HUES48 (cell line): Measurements from ENCODE around the gene ANKMY2.
"Not testable (repeated sequence)": the region's sequence is repeated elsewhere in the genome, so short reads cannot be mapped to it uniquely, and the experiment has no call there.

Source experiments
- H3K27ac ChIP-seq: one replicate; pipeline ENCODE4 v1.7.0; 2013; ENCODE audit warnings: low read depth, low read length, inconsistent platforms
- H3K27me3 ChIP-seq: 2 replicates; pipeline ENCODE4 v1.6.1; 2013; ENCODE audit warnings: mild to moderate bottlenecking, low read length; ENCODE audit not compliant: control insufficient read depth, insufficient read depth
- H3K36me3 ChIP-seq: 2 replicates; pipeline ENCODE4 v1.6.1; 2013; ENCODE audit warnings: low read length; ENCODE audit not compliant: control insufficient read depth, insufficient read depth
- H3K4me1 ChIP-seq: 2 replicates; pipeline ENCODE4 v1.6.1; 2013; ENCODE audit warnings: mild to moderate bottlenecking, low read length; ENCODE audit not compliant: control insufficient read depth, insufficient read depth
- H3K4me3 ChIP-seq: 2 replicates; pipeline ENCODE4 v1.5.1; 2013; ENCODE audit warnings: mild to moderate bottlenecking, low read depth, low read length
- H3K9ac ChIP-seq: 2 replicates; pipeline ENCODE4 v1.6.1; 2013; ENCODE audit warnings: mild to moderate bottlenecking, low read depth, low read length, moderate library complexity
- H3K9me3 ChIP-seq: 2 replicates; pipeline ENCODE4 v1.6.1; 2013; ENCODE audit warnings: low read length; ENCODE audit not compliant: control insufficient read depth, insufficient read depth

ANKMY2 gene

GRCh38 chr7:16671811-16672210 is 26.3 kb upstream of the ANKMY2 start:
- Histone ChIP-seq H3K9me3 (no peaks in the 10 kb centered on the region), H3K36me3 (peaks cover 36% of the 10 kb centered on the region), H3K27ac (no peak overlapping the region), H3K4me1 (peaks cover 28% of the 10 kb centered on the region), H3K4me3 (no peak overlapping the region), H3K9ac (no peak overlapping the region), H3K27me3 (no peaks in the 10 kb centered on the region)

- no peaks in the 10 kb centered on the region for H3K27me3 ChIP-seq
- peak overlapping the region; percentile 32; the same call in 1 of the 2 replicates for H3K9ac ChIP-seq
- no peaks in the 10 kb centered on the region for H3K9me3 ChIP-seq
- peaks cover 28% of the 10 kb centered on the region for H3K4me1 ChIP-seq
- H3K36me3 ChIP-seq, result peaks cover 32% of the 10 kb centered on the region
- no peak overlapping the region for H3K4me3 ChIP-seq
- peak overlapping the region; percentile 54 for H3K27ac ChIP-seq
Observed at GRCh38 chr7:16670731-16671344, 25.3 kb upstream of the ANKMY2 start.

- Histone ChIP-seq H3K9ac (peak overlapping the region; percentile 32; the same call in 1 of the 2 replicates), H3K4me3 (no peak overlapping the region), H3K9me3 (no peaks in the 10 kb centered on the region), H3K36me3 (peaks cover 30% of the 10 kb centered on the region), H3K27me3 (no peaks in the 10 kb centered on the region), H3K4me1 (peaks cover 28% of the 10 kb centered on the region), H3K27ac (peak overlapping the region; percentile 54)
Observed at GRCh38 chr7:16670021-16670420, 24.5 kb upstream of the ANKMY2 start.

- Histone ChIP-seq H3K36me3 (peaks cover 25% of the 10 kb centered on the region), H3K4me3 (no peak overlapping the region), H3K9ac (no peak overlapping the region), H3K9me3 (no peaks in the 10 kb centered on the region), H3K27ac (no peak overlapping the region), H3K27me3 (no peaks in the 10 kb centered on the region), H3K4me1 (peaks cover 28% of the 10 kb centered on the region)
Observed at GRCh38 chr7:16669581-16669980, 24.0 kb upstream of the ANKMY2 start.

GRCh38 chr7:16668978-16669377 is 23.4 kb upstream of the ANKMY2 start:
- Histone ChIP-seq H3K27ac (no peak overlapping the region), H3K9ac (no peak overlapping the region), H3K36me3 (peaks cover 21% of the 10 kb centered on the region), H3K27me3 (no peaks in the 10 kb centered on the region), H3K9me3 (no peaks in the 10 kb centered on the region), H3K4me1 (peaks cover 28% of the 10 kb centered on the region), H3K4me3 (no peak overlapping the region)

- peak overlapping the region; percentile 21 for H3K27ac ChIP-seq
- H3K4me1 ChIP-seq, result peaks cover 28% of the 10 kb centered on the region
- peaks cover 21% of the 10 kb centered on the region for H3K36me3 ChIP-seq
- H3K9me3 ChIP-seq, result no peaks in the 10 kb centered on the region
- H3K27me3 ChIP-seq, result no peaks in the 10 kb centered on the region
- no peak overlapping the region for H3K9ac ChIP-seq
- no peak overlapping the region for H3K4me3 ChIP-seq
Observed at GRCh38 chr7:16668049-16668858, 22.7 kb upstream of the ANKMY2 start.

- peaks cover 21% of the 10 kb centered on the region for H3K36me3 ChIP-seq
- H3K27ac ChIP-seq, result no peak overlapping the region
- no peaks in the 10 kb centered on the region for H3K9me3 ChIP-seq
- H3K4me1 ChIP-seq, result peaks cover 34% of the 10 kb centered on the region
- no peaks in the 10 kb centered on the region for H3K27me3 ChIP-seq
- H3K9ac ChIP-seq, result no peak overlapping the region
- no peak overlapping the region for H3K4me3 ChIP-seq
Observed at GRCh38 chr7:16667355-16667754, 21.8 kb upstream of the ANKMY2 start.

GRCh38 chr7:16661924-16662323 is 16.4 kb upstream of the ANKMY2 start:
- H3K27ac ChIP-seq, result no peak overlapping the region
- H3K4me3 ChIP-seq, result no peak overlapping the region
- H3K9me3 ChIP-seq, result no peaks in the 10 kb centered on the region

GRCh38 chr7:16660702-16661464 is 15.3 kb upstream of the ANKMY2 start:
- H3K9ac ChIP-seq, result no peak overlapping the region
- no peaks in the 10 kb centered on the region for H3K27me3 ChIP-seq
- H3K27ac ChIP-seq, result no peak overlapping the region

More at GRCh38 chr7:16661924-16662323, 16.4 kb upstream of the ANKMY2 start:
- Histone ChIP-seq H3K36me3 (peaks cover 12% of the 10 kb centered on the region), H3K27me3 (no peaks in the 10 kb centered on the region), H3K9ac (no peak overlapping the region), H3K4me1 (peaks cover 44% of the 10 kb centered on the region)

GRCh38 chr7:16659854-16660497 is 14.4 kb upstream of the ANKMY2 start:
- not testable (repeated sequence) for H3K9ac ChIP-seq, H3K36me3 ChIP-seq, H3K4me3 ChIP-seq, H3K27ac ChIP-seq, H3K9me3 ChIP-seq, H3K27me3 ChIP-seq
- peaks cover 44% of the 10 kb centered on the region for H3K4me1 ChIP-seq

More at GRCh38 chr7:16660702-16661464, 15.3 kb upstream of the ANKMY2 start:
- H3K4me1 ChIP-seq, result peaks cover 44% of the 10 kb centered on the region
- no peaks in the 10 kb centered on the region for H3K9me3 ChIP-seq
- H3K36me3 ChIP-seq, result peaks cover 7% of the 10 kb centered on the region; the same call in 1 of the 2 replicates
- H3K4me3 ChIP-seq, result no peak overlapping the region
